HCT116 (cell line): ENCODE data around the gene CHODL. TPM values are rescaled to one million over a fixed set of nuclear protein-coding genes. Genes with fewer than 3 reads are reported as not detected.

Source experiments
- ATAC-seq: fragments of 200-7000 bp; cut with Tn5 transposase; 2 replicates; pipeline ENCODE4 v1.9.1; 2020; ENCODE audit warnings: mild to moderate bottlenecking, moderate library complexity
- BruUV-seq: library from RNA; stranded (reverse); fragments of 400-500 nt; replicated peaks from 2 replicates; lab custom pipeline; 2021; lab: Mats Ljungman, UMichigan
- CTCF ChIA-PET: fragments of 300-600 bp; sonication (Branson Sonifier 250); formaldehyde crosslinking; loops from one replicate; lab custom pipeline; 2021; ENCODE audit warnings: antibody characterized with exemption; lab: Charles Lee
- POLR2A ChIA-PET: fragments of 300-600, 350-600 bp; sonication (Branson Sonifier 250); formaldehyde crosslinking; loops from one replicate; lab custom pipeline; 2021; ENCODE audit warnings: antibody characterized with exemption; lab: Charles Lee
- RAD21 ChIA-PET, 2 experiments: fragments of 300-600 bp; sonication (Branson Sonifier 250); formaldehyde crosslinking; loops; one replicate each; lab custom pipeline; 2023; ENCODE audit warnings: low total read pairs in 2 of 2; ENCODE audit not compliant: uncharacterized antibody in 2 of 2, unreplicated experiment in 2 of 2, low non-redundant PET in 1 of 2; lab: Charles Lee
- DNase-seq: peaks from one replicate; pipeline ENCODE4 v3.0.0-alpha.2; 2010; ENCODE audit warnings: low read depth, low spot score
- H2AFZ ChIP-seq: fragments of 200-600 bp; shearing (Covaris generic), sonication (generic); 2 replicates; pipeline ENCODE4 v1.6.1; 2017; ENCODE audit warnings: low read depth, mixed run types, mixed read lengths, antibody characterized with exemption, low read length; ENCODE audit not compliant: poor library complexity, severe bottlenecking
- H3K27ac ChIP-seq: 2 replicates; pipeline ENCODE4 v1.5.1; 2012; ENCODE audit warnings: low read depth, low read length
- H3K27me3 ChIP-seq: fragments of 200-600 bp; sonication (generic); 2 replicates; pipeline ENCODE4 v1.6.1; 2016; ENCODE audit warnings: mixed run types, low read length, mixed read lengths; ENCODE audit not compliant: insufficient read depth
- H3K36me3 ChIP-seq, 2 experiments: fragments of 200-500 bp in 1 of 2; fragments of 200-600 bp in 1 of 2; sonication (Bioruptor generic) in 1 of 2; sonication (generic) in 1 of 2; 2 replicates each; pipeline versions ENCODE4 v1.5.1 to v1.6.1; 2014 to 2016; ENCODE audit warnings: low read length in 2 of 2, inconsistent platforms in 1 of 2, mixed read lengths in 1 of 2, mixed run types in 1 of 2; ENCODE audit not compliant: insufficient read depth in 2 of 2, control insufficient read depth in 1 of 2
- H3K4me1 ChIP-seq, 2 experiments: fragments of 200-600 bp in 1 of 2; sonication (generic) in 1 of 2; 2 replicates each; pipeline versions ENCODE4 v1.5.1 to v1.6.1; 2012 to 2017; ENCODE audit warnings: low read length in 2 of 2, inconsistent platforms in 1 of 2, mild to moderate bottlenecking in 1 of 2, mixed read lengths in 1 of 2, mixed run types in 1 of 2, moderate library complexity in 1 of 2; ENCODE audit not compliant: insufficient read depth in 2 of 2, control insufficient read depth in 1 of 2
- H3K4me2 ChIP-seq: fragments of 200-600 bp; sonication (generic); 2 replicates; pipeline ENCODE4 v1.6.1; 2017; ENCODE audit warnings: mixed run types, low read length, mixed read lengths
- H3K4me3 ChIP-seq, 2 experiments: fragments of 200-600 bp in 1 of 2; sonication (generic) in 1 of 2; replicated peaks in 1 of 2; 2 replicates each; pipeline ENCODE4 v1.5.1; 2011 to 2016; ENCODE audit warnings: low read length in 2 of 2, control low read depth in 1 of 2, low read depth in 1 of 2, mild to moderate bottlenecking in 1 of 2, mixed read lengths in 1 of 2, mixed run types in 1 of 2
- H3K79me2 ChIP-seq: fragments of 200-600 bp; sonication (generic); 2 replicates; pipeline ENCODE4 v1.6.1; 2017; ENCODE audit warnings: mild to moderate bottlenecking, mixed run types, low read length, moderate library complexity, mixed read lengths; ENCODE audit not compliant: insufficient read depth
- H3K9ac ChIP-seq: fragments of 200-600 bp; sonication (generic); 2 replicates; pipeline ENCODE4 v1.6.1; 2016; ENCODE audit warnings: low read length, mixed read lengths
- H3K9me2 ChIP-seq: fragments of 200-600 bp; sonication (generic), shearing (Covaris generic); 2 replicates; pipeline ENCODE4 v1.6.1; 2017; ENCODE audit warnings: mixed run types, mild to moderate bottlenecking, moderate library complexity; ENCODE audit not compliant: insufficient read depth
- H3K9me3 ChIP-seq, 2 experiments: fragments of 200-500 bp in 1 of 2; fragments of 200-600 bp in 1 of 2; sonication (Bioruptor generic) in 1 of 2; sonication (generic) in 1 of 2; 2 replicates each; pipeline ENCODE4 v1.6.1; 2014 to 2017; ENCODE audit warnings: low read length in 2 of 2, mixed read lengths in 2 of 2, inconsistent platforms in 1 of 2, low read depth in 1 of 2, mild to moderate bottlenecking in 1 of 2, mixed run types in 1 of 2, moderate library complexity in 1 of 2; ENCODE audit not compliant: control insufficient read depth in 1 of 2, insufficient read depth in 1 of 2
- H4K20me1 ChIP-seq: fragments of 200-600 bp; sonication (generic), shearing (Covaris generic); 2 replicates; pipeline ENCODE4 v1.6.1; 2017; ENCODE audit warnings: mixed run types, mild to moderate bottlenecking, moderate library complexity; ENCODE audit not compliant: insufficient read depth
- CBX3 ChIP-seq: IDR thresholded peaks from 2 replicates; pipeline ENCODE4 v1.6.1; 2012; ENCODE audit warnings: low read depth
- CEBPB ChIP-seq: IDR thresholded peaks from 2 replicates; pipeline ENCODE4 v1.6.1; 2012; ENCODE audit warnings: low read depth
- CTCF ChIP-seq, 3 experiments: fragments of 200-600 bp in 1 of 3; sonication (generic) in 1 of 3; IDR thresholded peaks in 2 of 3; conservative IDR thresholded peaks in 1 of 3; 2 replicates each; pipeline ENCODE4 v1.5.1; 2012 to 2017; ENCODE audit warnings: low read depth in 2 of 3, low read length in 2 of 3, antibody characterized with exemption in 1 of 3, borderline replicate concordance in 1 of 3, control low read depth in 1 of 3, mild to moderate bottlenecking in 1 of 3, mixed read lengths in 1 of 3, mixed run types in 1 of 3, moderate library complexity in 1 of 3; ENCODE audit not compliant: insufficient read depth in 1 of 3
- EGR1 ChIP-seq: IDR thresholded peaks from 2 replicates; pipeline ENCODE4 v1.6.1; 2012; ENCODE audit warnings: low read depth
- EZH2 ChIP-seq: fragments of 200-600 bp; sonication (generic); IDR thresholded peaks from 2 replicates; pipeline ENCODE4 v1.6.1; 2017; ENCODE audit warnings: antibody characterized with exemption, mixed run types
- FOSL1 ChIP-seq: IDR thresholded peaks from 2 replicates; pipeline ENCODE4 v1.6.1; 2012; ENCODE audit warnings: low read depth
- POLR2A ChIP-seq: IDR thresholded peaks from 2 replicates; pipeline ENCODE4 v1.7.0; 2011; ENCODE audit warnings: borderline replicate concordance; ENCODE audit not compliant: insufficient read depth, insufficient read length; ENCODE audit errors: extremely low read depth
- RAD21 ChIP-seq: IDR thresholded peaks from 2 replicates; pipeline ENCODE4 v1.6.1; 2012; ENCODE audit warnings: low read depth, mild to moderate bottlenecking
- SIN3A ChIP-seq: IDR thresholded peaks from 2 replicates; pipeline ENCODE4 v1.6.1; 2012; ENCODE audit warnings: low read depth
- SRF ChIP-seq: IDR thresholded peaks from 2 replicates; pipeline ENCODE4 v1.6.1; 2012; ENCODE audit warnings: low read depth
- TCF7L2 ChIP-seq: IDR thresholded peaks from 2 replicates; pipeline ENCODE4 v1.7.0; 2011; ENCODE audit warnings: borderline replicate concordance, inconsistent platforms; ENCODE audit not compliant: insufficient read depth, insufficient read length; ENCODE audit errors: extremely low read depth
- ZFX ChIP-seq: fragments of 450-650 bp; IDR thresholded peaks from 2 replicates; pipeline ENCODE4 v1.6.1; 2017
- ZNF274 ChIP-seq: fragments of 200-500 bp; sonication (Bioruptor generic); IDR thresholded peaks from 2 replicates; pipeline ENCODE4 v1.6.1; 2014; ENCODE audit warnings: mild to moderate bottlenecking, low read depth, low read length, inconsistent platforms
- intact Hi-C: fragments of 100-400 bp; cut with micrococcal nuclease; formaldehyde crosslinking; loops from 2 replicates; pipeline ENCODE4 v1.10.0; 2022
- total RNA-seq: library from RNA; stranded (reverse); gene quantifications from one replicate; pipeline ENCODE4 v1.2.1, GENCODE V29; 2021; ENCODE audit not compliant: unreplicated experiment
- TF ChIP-seq, protein P1 (sequence below): IDR thresholded peaks from 2 replicates; pipeline ENCODE4 v1.6.1; 2011; ENCODE audit warnings: mild to moderate bottlenecking, low read length, moderate library complexity; ENCODE audit not compliant: insufficient replicate concordance; ENCODE audit errors: extremely low read depth

The CHODL gene
- total RNA-seq, 1 experiment from 2014 or later: not detected

DNA sequence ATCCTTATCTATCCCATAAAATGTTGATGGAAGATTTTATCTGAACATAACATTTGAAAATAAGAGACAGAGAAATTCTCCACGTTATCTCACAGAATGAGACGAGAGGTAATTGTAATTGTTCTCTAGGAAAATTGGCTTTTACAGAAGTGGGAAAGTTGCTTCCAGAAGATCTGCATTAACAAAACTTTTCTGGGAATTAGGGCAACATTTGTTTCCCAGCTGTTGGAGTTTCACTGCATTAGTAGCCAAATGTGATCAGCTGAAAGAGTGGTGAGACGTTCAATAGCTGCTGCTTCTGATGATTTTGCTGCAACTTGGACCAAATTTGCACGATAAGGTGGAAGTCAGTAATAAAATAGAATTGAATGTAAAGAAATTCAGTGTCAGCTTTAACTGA, 7.6 kb downstream of the CHODL start:
- no peak overlapping the region for H3K4me3 ChIP-seq
- DNase-seq: no peak
- intact Hi-C loops: no loop called here
- BruUV-seq: no TSS peak
- H3K9me3 ChIP-seq: peaks cover 9 to 24% of the 10 kb centered on the region in 2 experiments; a peak in 3 of 4 replicates
- no peaks in the 10 kb centered on the region for H3K79me2 ChIP-seq
- no peaks in the 10 kb centered on the region for H3K9me2 ChIP-seq
- no peaks in the 10 kb centered on the region for H4K20me1 ChIP-seq
- H3K27me3 ChIP-seq: no peaks in the 10 kb centered on the region
- no peaks in the 10 kb centered on the region for H3K4me1 ChIP-seq
- H3K36me3 ChIP-seq: no peaks in the 10 kb centered on the region
- no peak overlapping the region for H2AFZ ChIP-seq
- no peak for ATAC-seq
- no peak overlapping the region for H3K4me2 ChIP-seq
- CTCF ChIA-PET: no interaction called here
- TF ChIP-seq RAD21 (no peak), SRF (no peak), EZH2 (no peak), SIN3A (no peak)
- TF ChIP-seq, protein P1, sequence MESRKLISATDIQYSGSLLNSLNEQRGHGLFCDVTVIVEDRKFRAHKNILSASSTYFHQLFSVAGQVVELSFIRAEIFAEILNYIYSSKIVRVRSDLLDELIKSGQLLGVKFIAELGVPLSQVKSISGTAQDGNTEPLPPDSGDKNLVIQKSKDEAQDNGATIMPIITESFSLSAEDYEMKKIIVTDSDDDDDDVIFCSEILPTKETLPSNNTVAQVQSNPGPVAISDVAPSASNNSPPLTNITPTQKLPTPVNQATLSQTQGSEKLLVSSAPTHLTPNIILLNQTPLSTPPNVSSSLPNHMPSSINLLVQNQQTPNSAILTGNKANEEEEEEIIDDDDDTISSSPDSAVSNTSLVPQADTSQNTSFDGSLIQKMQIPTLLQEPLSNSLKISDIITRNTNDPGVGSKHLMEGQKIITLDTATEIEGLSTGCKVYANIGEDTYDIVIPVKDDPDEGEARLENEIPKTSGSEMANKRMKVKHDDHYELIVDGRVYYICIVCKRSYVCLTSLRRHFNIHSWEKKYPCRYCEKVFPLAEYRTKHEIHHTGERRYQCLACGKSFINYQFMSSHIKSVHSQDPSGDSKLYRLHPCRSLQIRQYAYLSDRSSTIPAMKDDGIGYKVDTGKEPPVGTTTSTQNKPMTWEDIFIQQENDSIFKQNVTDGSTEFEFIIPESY: no peak
- TF ChIP-seq, all 23 proteins: peak for 0
- Histone ChIP-seq H3K9ac (no peak overlapping the region), H3K27ac (no peak overlapping the region)
- POLR2A ChIA-PET: no interaction called here
- RAD21 ChIA-PET: no interaction called here

- BruUV-seq: no TSS peak
- H3K79me2 ChIP-seq: no peaks in the 10 kb centered on the region
- POLR2A ChIA-PET: no interaction called here
- H3K9ac ChIP-seq: no peak overlapping the region
- RAD21 ChIA-PET: no interaction called here
- ATAC-seq (no peak), DNase-seq (no peak)
- H3K4me3 ChIP-seq: no peak overlapping the region
- H2AFZ ChIP-seq: no peak overlapping the region
- CTCF ChIA-PET: no interaction called here
- H3K9me2 ChIP-seq: no peaks in the 10 kb centered on the region
- peaks cover 12 to 27% of the 10 kb centered on the region in 2 experiments; a peak in 3 of 4 replicates for H3K9me3 ChIP-seq
- H3K36me3 ChIP-seq: no peaks in the 10 kb centered on the region
- no peaks in the 10 kb centered on the region for H4K20me1 ChIP-seq
- H3K4me2 ChIP-seq: no peak overlapping the region
- no peak overlapping the region for H3K27ac ChIP-seq
- intact Hi-C loops: no loop called here
- no peaks in the 10 kb centered on the region for H3K27me3 ChIP-seq
- H3K4me1 ChIP-seq: no peaks in the 10 kb centered on the region
- no peak for TF ChIP-seq ZNF274
- TF ChIP-seq CBX3: no peak
- no peak for TF ChIP-seq POLR2A
- TF ChIP-seq, protein P1: no peak
- TF ChIP-seq CEBPB: no peak
- no peak for TF ChIP-seq EGR1
- no peak for TF ChIP-seq CTCF (IDR thresholded peaks at IDR 0.05 in 2 of 3, conservative IDR thresholded peaks at IDR 0.05 in 1 of 3; ENCODE audit: borderline replicate concordance in 1 of 3, insufficient read depth in 1 of 3, low read depth in 2 of 3, low read length in 2 of 3)
- TF ChIP-seq SRF: no peak
- TF ChIP-seq TCF7L2: no peak
- TF ChIP-seq ZFX: no peak
- no peak for TF ChIP-seq FOSL1
Observed at GRCh38 chr21:18252680-18253079, 8.0 kb downstream of the CHODL start.
